OCI-LY3 (cell line): ENCODE data around the gene NCAPG2.

Experiments
- CTCF ChIP-seq: fragments of 200-600, 300-600 bp; sonication (generic); IDR thresholded peaks from 2 replicates; pipeline ENCODE4 v1.5.1; 2014; ENCODE audit warnings: antibody characterized with exemption, low read length, low read depth
- EZH2phosphoT487 ChIP-seq: fragments of 200-600 bp; shearing (Covaris generic); IDR thresholded peaks from 2 replicates; pipeline ENCODE4 v1.6.1; 2018; ENCODE audit warnings: antibody characterized with exemption, mixed run types, low read depth

DNA sequence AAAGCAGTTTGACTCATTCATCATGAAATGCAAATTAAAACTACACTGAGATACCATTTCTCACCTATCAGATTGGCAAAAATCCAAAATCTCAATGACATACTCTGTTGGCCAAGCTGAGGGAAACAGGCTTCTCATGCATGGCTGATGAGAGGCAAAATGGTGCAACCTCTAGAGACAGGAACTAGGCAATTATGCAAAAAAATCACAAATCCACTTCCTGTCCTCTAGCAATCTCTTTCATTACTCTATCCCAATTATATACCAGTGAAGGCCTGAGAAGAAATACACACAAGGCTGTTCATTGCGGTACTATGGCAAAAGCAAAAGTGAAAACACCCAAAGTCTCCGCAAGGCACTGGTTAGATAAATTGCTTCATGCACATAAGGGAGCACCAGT, 91.1 kb downstream of the NCAPG2 start:
- TF ChIP-seq CTCF (no peak), EZH2phosphoT487 (no peak)
